HCT116 (cell line): ENCODE data around the gene CLDN9. TPM values are rescaled to one million over a fixed set of nuclear protein-coding genes. Genes with fewer than 3 reads are reported as not detected.

Experiments used
- ATAC-seq: fragments of 200-7000 bp; cut with Tn5 transposase; 2 replicates; pipeline ENCODE4 v1.9.1; 2020; ENCODE audit warnings: mild to moderate bottlenecking, moderate library complexity
- BruUV-seq: library from RNA; stranded (reverse); fragments of 400-500 nt; replicated peaks from 2 replicates; lab custom pipeline; 2021; lab: Mats Ljungman, UMichigan
- CTCF ChIA-PET: fragments of 300-600 bp; sonication (Branson Sonifier 250); formaldehyde crosslinking; loops from one replicate; lab custom pipeline; 2021; ENCODE audit warnings: antibody characterized with exemption; lab: Charles Lee
- POLR2A ChIA-PET: fragments of 300-600, 350-600 bp; sonication (Branson Sonifier 250); formaldehyde crosslinking; loops from one replicate; lab custom pipeline; 2021; ENCODE audit warnings: antibody characterized with exemption; lab: Charles Lee
- RAD21 ChIA-PET, 2 experiments: fragments of 300-600 bp; sonication (Branson Sonifier 250); formaldehyde crosslinking; loops; one replicate each; lab custom pipeline; 2023; ENCODE audit warnings: low total read pairs in 2 of 2; ENCODE audit not compliant: uncharacterized antibody in 2 of 2, unreplicated experiment in 2 of 2, low non-redundant PET in 1 of 2; lab: Charles Lee
- DNase-seq: peaks from one replicate; pipeline ENCODE4 v3.0.0-alpha.2; 2010; ENCODE audit warnings: low read depth, low spot score
- H2AFZ ChIP-seq: fragments of 200-600 bp; shearing (Covaris generic), sonication (generic); 2 replicates; pipeline ENCODE4 v1.6.1; 2017; ENCODE audit warnings: low read depth, mixed run types, mixed read lengths, antibody characterized with exemption, low read length; ENCODE audit not compliant: poor library complexity, severe bottlenecking
- H3K27ac ChIP-seq: 2 replicates; pipeline ENCODE4 v1.5.1; 2012; ENCODE audit warnings: low read depth, low read length
- H3K27me3 ChIP-seq: fragments of 200-600 bp; sonication (generic); 2 replicates; pipeline ENCODE4 v1.6.1; 2016; ENCODE audit warnings: mixed run types, low read length, mixed read lengths; ENCODE audit not compliant: insufficient read depth
- H3K36me3 ChIP-seq, 2 experiments: fragments of 200-500 bp in 1 of 2; fragments of 200-600 bp in 1 of 2; sonication (Bioruptor generic) in 1 of 2; sonication (generic) in 1 of 2; 2 replicates each; pipeline versions ENCODE4 v1.5.1 to v1.6.1; 2014 to 2016; ENCODE audit warnings: low read length in 2 of 2, inconsistent platforms in 1 of 2, mixed read lengths in 1 of 2, mixed run types in 1 of 2; ENCODE audit not compliant: insufficient read depth in 2 of 2, control insufficient read depth in 1 of 2
- H3K4me1 ChIP-seq, 2 experiments: fragments of 200-600 bp in 1 of 2; sonication (generic) in 1 of 2; 2 replicates each; pipeline versions ENCODE4 v1.5.1 to v1.6.1; 2012 to 2017; ENCODE audit warnings: low read length in 2 of 2, inconsistent platforms in 1 of 2, mild to moderate bottlenecking in 1 of 2, mixed read lengths in 1 of 2, mixed run types in 1 of 2, moderate library complexity in 1 of 2; ENCODE audit not compliant: insufficient read depth in 2 of 2, control insufficient read depth in 1 of 2
- H3K4me2 ChIP-seq: fragments of 200-600 bp; sonication (generic); 2 replicates; pipeline ENCODE4 v1.6.1; 2017; ENCODE audit warnings: mixed run types, low read length, mixed read lengths
- H3K4me3 ChIP-seq, 2 experiments: fragments of 200-600 bp in 1 of 2; sonication (generic) in 1 of 2; replicated peaks in 1 of 2; 2 replicates each; pipeline ENCODE4 v1.5.1; 2011 to 2016; ENCODE audit warnings: low read length in 2 of 2, control low read depth in 1 of 2, low read depth in 1 of 2, mild to moderate bottlenecking in 1 of 2, mixed read lengths in 1 of 2, mixed run types in 1 of 2
- H3K79me2 ChIP-seq: fragments of 200-600 bp; sonication (generic); 2 replicates; pipeline ENCODE4 v1.6.1; 2017; ENCODE audit warnings: mild to moderate bottlenecking, mixed run types, low read length, moderate library complexity, mixed read lengths; ENCODE audit not compliant: insufficient read depth
- H3K9ac ChIP-seq: fragments of 200-600 bp; sonication (generic); 2 replicates; pipeline ENCODE4 v1.6.1; 2016; ENCODE audit warnings: low read length, mixed read lengths
- H3K9me2 ChIP-seq: fragments of 200-600 bp; sonication (generic), shearing (Covaris generic); 2 replicates; pipeline ENCODE4 v1.6.1; 2017; ENCODE audit warnings: mixed run types, mild to moderate bottlenecking, moderate library complexity; ENCODE audit not compliant: insufficient read depth
- H3K9me3 ChIP-seq, 2 experiments: fragments of 200-500 bp in 1 of 2; fragments of 200-600 bp in 1 of 2; sonication (Bioruptor generic) in 1 of 2; sonication (generic) in 1 of 2; 2 replicates each; pipeline ENCODE4 v1.6.1; 2014 to 2017; ENCODE audit warnings: low read length in 2 of 2, mixed read lengths in 2 of 2, inconsistent platforms in 1 of 2, low read depth in 1 of 2, mild to moderate bottlenecking in 1 of 2, mixed run types in 1 of 2, moderate library complexity in 1 of 2; ENCODE audit not compliant: control insufficient read depth in 1 of 2, insufficient read depth in 1 of 2
- H4K20me1 ChIP-seq: fragments of 200-600 bp; sonication (generic), shearing (Covaris generic); 2 replicates; pipeline ENCODE4 v1.6.1; 2017; ENCODE audit warnings: mixed run types, mild to moderate bottlenecking, moderate library complexity; ENCODE audit not compliant: insufficient read depth
- CEBPB ChIP-seq: IDR thresholded peaks from 2 replicates; pipeline ENCODE4 v1.6.1; 2012; ENCODE audit warnings: low read depth
- EGR1 ChIP-seq: IDR thresholded peaks from 2 replicates; pipeline ENCODE4 v1.6.1; 2012; ENCODE audit warnings: low read depth
- ELF1 ChIP-seq: IDR thresholded peaks from 2 replicates; pipeline ENCODE4 v1.6.1; 2012; ENCODE audit warnings: low read depth, borderline replicate concordance
- EZH2 ChIP-seq: fragments of 200-600 bp; sonication (generic); IDR thresholded peaks from 2 replicates; pipeline ENCODE4 v1.6.1; 2017; ENCODE audit warnings: antibody characterized with exemption, mixed run types
- EZH2phosphoT487 ChIP-seq: fragments of 200-600 bp; IDR thresholded peaks from 2 replicates; pipeline ENCODE4 v1.6.1; 2018; ENCODE audit warnings: antibody characterized with exemption, borderline replicate concordance
- FOSL1 ChIP-seq: IDR thresholded peaks from 2 replicates; pipeline ENCODE4 v1.6.1; 2012; ENCODE audit warnings: low read depth
- JUND ChIP-seq: IDR thresholded peaks from 2 replicates; pipeline ENCODE4 v1.6.1; 2012
- POLR2A ChIP-seq: IDR thresholded peaks from 2 replicates; pipeline ENCODE4 v1.7.0; 2011; ENCODE audit warnings: borderline replicate concordance; ENCODE audit not compliant: insufficient read depth, insufficient read length; ENCODE audit errors: extremely low read depth
- POLR2AphosphoS5 ChIP-seq: IDR thresholded peaks from 2 replicates; pipeline ENCODE4 v1.6.1; 2011; ENCODE audit warnings: mild to moderate bottlenecking, low read depth, low read length, moderate library complexity
- SIN3A ChIP-seq: IDR thresholded peaks from 2 replicates; pipeline ENCODE4 v1.6.1; 2012; ENCODE audit warnings: low read depth
- SP1 ChIP-seq: IDR thresholded peaks from 2 replicates; pipeline ENCODE4 v1.6.1; 2012; ENCODE audit warnings: low read depth
- SRF ChIP-seq: IDR thresholded peaks from 2 replicates; pipeline ENCODE4 v1.6.1; 2012; ENCODE audit warnings: low read depth
- TCF7L2 ChIP-seq: IDR thresholded peaks from 2 replicates; pipeline ENCODE4 v1.7.0; 2011; ENCODE audit warnings: borderline replicate concordance, inconsistent platforms; ENCODE audit not compliant: insufficient read depth, insufficient read length; ENCODE audit errors: extremely low read depth
- ZFX ChIP-seq: fragments of 450-650 bp; IDR thresholded peaks from 2 replicates; pipeline ENCODE4 v1.6.1; 2017
- ZNF274 ChIP-seq: fragments of 200-500 bp; sonication (Bioruptor generic); IDR thresholded peaks from 2 replicates; pipeline ENCODE4 v1.6.1; 2014; ENCODE audit warnings: mild to moderate bottlenecking, low read depth, low read length, inconsistent platforms
- intact Hi-C: fragments of 100-400 bp; cut with micrococcal nuclease; formaldehyde crosslinking; loops from 2 replicates; pipeline ENCODE4 v1.10.0; 2022
- total RNA-seq: library from RNA; stranded (reverse); gene quantifications from one replicate; pipeline ENCODE4 v1.2.1, GENCODE V29; 2021; ENCODE audit not compliant: unreplicated experiment
- TF ChIP-seq, protein P1 (sequence below): IDR thresholded peaks from 2 replicates; pipeline ENCODE4 v1.6.1; 2011; ENCODE audit warnings: mild to moderate bottlenecking, low read length, moderate library complexity; ENCODE audit not compliant: insufficient replicate concordance; ENCODE audit errors: extremely low read depth
- TF ChIP-seq, protein P2 (sequence below): IDR thresholded peaks from 2 replicates; pipeline ENCODE4 v1.6.1; 2012; ENCODE audit warnings: low read depth

The CLDN9 gene
- total RNA-seq, 1 experiment from 2014 or later: 0.76 TPM

DNA sequence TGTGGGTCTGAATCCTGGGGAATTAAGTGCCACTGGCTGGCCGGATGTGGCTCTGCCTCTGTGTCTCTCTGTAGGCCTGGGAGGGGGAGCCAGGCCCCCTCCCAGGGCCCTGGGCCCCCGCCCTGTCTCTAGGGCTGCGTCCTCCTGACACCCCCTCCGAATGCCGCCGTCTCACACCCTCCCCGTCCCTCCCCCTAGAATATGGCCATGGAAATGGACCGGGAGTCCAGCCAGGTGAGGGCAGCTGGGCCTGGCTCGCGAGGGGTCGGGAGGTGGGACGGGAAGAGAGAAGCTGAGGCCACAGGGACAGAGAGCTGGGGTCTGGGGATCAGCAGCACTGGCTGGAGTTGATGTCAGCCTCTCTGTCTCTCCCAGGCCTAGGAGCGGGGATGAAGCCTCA, 16.4 kb upstream of the CLDN9 start:
- H3K79me2 ChIP-seq: no peaks in the 10 kb centered on the region
- CTCF ChIA-PET: interaction anchor here (1.3 kb wide), 1 partner anchor 32 kb away, joined by 4 read pairs; no protein-coding TSS in a partner anchor
- H3K4me3 ChIP-seq: no peak overlapping the region
- no peak overlapping the region for H3K9ac ChIP-seq
- no TSS peak for BruUV-seq
- POLR2A ChIA-PET: no interaction called here
- no peaks in the 10 kb centered on the region for H3K9me2 ChIP-seq
- H3K4me1 ChIP-seq: peaks cover 2 to 11% of the 10 kb centered on the region in 2 experiments; a peak in 3 of 4 replicates
- H3K36me3 ChIP-seq: no peaks in the 10 kb centered on the region
- no peaks in the 10 kb centered on the region for H3K9me3 ChIP-seq
- ATAC-seq (no peak), DNase-seq (no peak)
- H3K27ac ChIP-seq: no peak overlapping the region; the same call in 1 of the 2 replicates
- H2AFZ ChIP-seq: no peak overlapping the region
- H4K20me1 ChIP-seq: no peaks in the 10 kb centered on the region
- RAD21 ChIA-PET: no interaction called here
- intact Hi-C loops: no loop called here
- H3K4me2 ChIP-seq: no peak overlapping the region
- H3K27me3 ChIP-seq: no peaks in the 10 kb centered on the region
- no peak for TF ChIP-seq ZFX
- TF ChIP-seq, protein P1, sequence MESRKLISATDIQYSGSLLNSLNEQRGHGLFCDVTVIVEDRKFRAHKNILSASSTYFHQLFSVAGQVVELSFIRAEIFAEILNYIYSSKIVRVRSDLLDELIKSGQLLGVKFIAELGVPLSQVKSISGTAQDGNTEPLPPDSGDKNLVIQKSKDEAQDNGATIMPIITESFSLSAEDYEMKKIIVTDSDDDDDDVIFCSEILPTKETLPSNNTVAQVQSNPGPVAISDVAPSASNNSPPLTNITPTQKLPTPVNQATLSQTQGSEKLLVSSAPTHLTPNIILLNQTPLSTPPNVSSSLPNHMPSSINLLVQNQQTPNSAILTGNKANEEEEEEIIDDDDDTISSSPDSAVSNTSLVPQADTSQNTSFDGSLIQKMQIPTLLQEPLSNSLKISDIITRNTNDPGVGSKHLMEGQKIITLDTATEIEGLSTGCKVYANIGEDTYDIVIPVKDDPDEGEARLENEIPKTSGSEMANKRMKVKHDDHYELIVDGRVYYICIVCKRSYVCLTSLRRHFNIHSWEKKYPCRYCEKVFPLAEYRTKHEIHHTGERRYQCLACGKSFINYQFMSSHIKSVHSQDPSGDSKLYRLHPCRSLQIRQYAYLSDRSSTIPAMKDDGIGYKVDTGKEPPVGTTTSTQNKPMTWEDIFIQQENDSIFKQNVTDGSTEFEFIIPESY: no peak
- no peak for TF ChIP-seq ELF1
- no peak for TF ChIP-seq POLR2AphosphoS5
- TF ChIP-seq, protein P2, sequence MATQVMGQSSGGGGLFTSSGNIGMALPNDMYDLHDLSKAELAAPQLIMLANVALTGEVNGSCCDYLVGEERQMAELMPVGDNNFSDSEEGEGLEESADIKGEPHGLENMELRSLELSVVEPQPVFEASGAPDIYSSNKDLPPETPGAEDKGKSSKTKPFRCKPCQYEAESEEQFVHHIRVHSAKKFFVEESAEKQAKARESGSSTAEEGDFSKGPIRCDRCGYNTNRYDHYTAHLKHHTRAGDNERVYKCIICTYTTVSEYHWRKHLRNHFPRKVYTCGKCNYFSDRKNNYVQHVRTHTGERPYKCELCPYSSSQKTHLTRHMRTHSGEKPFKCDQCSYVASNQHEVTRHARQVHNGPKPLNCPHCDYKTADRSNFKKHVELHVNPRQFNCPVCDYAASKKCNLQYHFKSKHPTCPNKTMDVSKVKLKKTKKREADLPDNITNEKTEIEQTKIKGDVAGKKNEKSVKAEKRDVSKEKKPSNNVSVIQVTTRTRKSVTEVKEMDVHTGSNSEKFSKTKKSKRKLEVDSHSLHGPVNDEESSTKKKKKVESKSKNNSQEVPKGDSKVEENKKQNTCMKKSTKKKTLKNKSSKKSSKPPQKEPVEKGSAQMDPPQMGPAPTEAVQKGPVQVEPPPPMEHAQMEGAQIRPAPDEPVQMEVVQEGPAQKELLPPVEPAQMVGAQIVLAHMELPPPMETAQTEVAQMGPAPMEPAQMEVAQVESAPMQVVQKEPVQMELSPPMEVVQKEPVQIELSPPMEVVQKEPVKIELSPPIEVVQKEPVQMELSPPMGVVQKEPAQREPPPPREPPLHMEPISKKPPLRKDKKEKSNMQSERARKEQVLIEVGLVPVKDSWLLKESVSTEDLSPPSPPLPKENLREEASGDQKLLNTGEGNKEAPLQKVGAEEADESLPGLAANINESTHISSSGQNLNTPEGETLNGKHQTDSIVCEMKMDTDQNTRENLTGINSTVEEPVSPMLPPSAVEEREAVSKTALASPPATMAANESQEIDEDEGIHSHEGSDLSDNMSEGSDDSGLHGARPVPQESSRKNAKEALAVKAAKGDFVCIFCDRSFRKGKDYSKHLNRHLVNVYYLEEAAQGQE: no peak
- TF ChIP-seq ZNF274: no peak
- TF ChIP-seq SP1: no peak
- no peak for TF ChIP-seq EZH2
- no peak for TF ChIP-seq POLR2A
- TF ChIP-seq CEBPB: no peak
- TF ChIP-seq TCF7L2: no peak
- no peak for TF ChIP-seq FOSL1
- no peak for TF ChIP-seq SIN3A
- TF ChIP-seq SRF: no peak
- TF ChIP-seq EGR1: no peak
- TF ChIP-seq JUND: no peak
- TF ChIP-seq EZH2phosphoT487: no peak
